Suprapubic skin (tissue), 3 donors: ENCODE measurements around the gene NLRP7.

Experiments
- EP300 ChIP-seq: sonication (generic); formaldehyde crosslinking; IDR thresholded peaks from one replicate; pipeline ENCODE4 v1.6.1; 2017; ENCODE audit warnings: antibody characterized with exemption
- TF ChIP-seq, protein P1 (sequence below), 2 donors: fragments of 200-600 bp in 1 of 2; fragments of 450-650 bp in 1 of 2; sonication (generic) in 1 of 2; IDR thresholded peaks; one replicate each; pipeline ENCODE4 v1.5.1; 2016 to 2019; ENCODE audit warnings: antibody characterized with exemption in 2 of 2, mild to moderate bottlenecking in 1 of 2, moderate library complexity in 1 of 2

DNA sequence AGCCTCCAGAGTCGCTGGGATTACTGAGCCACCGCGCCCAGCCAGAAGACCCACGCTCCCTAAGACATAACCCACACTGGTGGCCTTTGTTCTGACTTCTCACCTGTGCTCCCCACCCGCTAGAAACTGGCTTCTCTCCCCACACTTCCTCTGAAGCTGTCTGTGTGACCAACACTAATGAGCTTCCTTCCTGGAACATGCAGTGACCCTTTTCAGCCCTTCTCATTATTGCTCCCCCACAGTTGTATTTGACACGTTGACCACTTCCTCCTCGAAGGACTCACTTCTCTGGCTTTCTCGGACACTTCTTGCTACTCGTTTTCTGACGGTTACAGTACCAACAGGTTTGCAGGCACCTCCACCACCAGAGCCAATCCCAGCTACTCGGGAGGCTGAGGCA is 30.5 kb downstream of the NLRP7 start:
- TF ChIP-seq, protein P1, sequence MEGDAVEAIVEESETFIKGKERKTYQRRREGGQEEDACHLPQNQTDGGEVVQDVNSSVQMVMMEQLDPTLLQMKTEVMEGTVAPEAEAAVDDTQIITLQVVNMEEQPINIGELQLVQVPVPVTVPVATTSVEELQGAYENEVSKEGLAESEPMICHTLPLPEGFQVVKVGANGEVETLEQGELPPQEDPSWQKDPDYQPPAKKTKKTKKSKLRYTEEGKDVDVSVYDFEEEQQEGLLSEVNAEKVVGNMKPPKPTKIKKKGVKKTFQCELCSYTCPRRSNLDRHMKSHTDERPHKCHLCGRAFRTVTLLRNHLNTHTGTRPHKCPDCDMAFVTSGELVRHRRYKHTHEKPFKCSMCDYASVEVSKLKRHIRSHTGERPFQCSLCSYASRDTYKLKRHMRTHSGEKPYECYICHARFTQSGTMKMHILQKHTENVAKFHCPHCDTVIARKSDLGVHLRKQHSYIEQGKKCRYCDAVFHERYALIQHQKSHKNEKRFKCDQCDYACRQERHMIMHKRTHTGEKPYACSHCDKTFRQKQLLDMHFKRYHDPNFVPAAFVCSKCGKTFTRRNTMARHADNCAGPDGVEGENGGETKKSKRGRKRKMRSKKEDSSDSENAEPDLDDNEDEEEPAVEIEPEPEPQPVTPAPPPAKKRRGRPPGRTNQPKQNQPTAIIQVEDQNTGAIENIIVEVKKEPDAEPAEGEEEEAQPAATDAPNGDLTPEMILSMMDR (IDR thresholded peaks at IDR 0.05), result no peak
- no peak for TF ChIP-seq EP300
